ENCODE results near the gene LRRC30. TPM values are rescaled to one million over a fixed set of nuclear protein-coding genes. Genes with fewer than 3 reads are reported as not detected.

Gene LRRC30
- total and polyA plus RNA-seq, 2 of the 13 experiments (the other 11 are each of a cell fraction or from before 2014, with no cell fraction given) = not detected

DNA sequence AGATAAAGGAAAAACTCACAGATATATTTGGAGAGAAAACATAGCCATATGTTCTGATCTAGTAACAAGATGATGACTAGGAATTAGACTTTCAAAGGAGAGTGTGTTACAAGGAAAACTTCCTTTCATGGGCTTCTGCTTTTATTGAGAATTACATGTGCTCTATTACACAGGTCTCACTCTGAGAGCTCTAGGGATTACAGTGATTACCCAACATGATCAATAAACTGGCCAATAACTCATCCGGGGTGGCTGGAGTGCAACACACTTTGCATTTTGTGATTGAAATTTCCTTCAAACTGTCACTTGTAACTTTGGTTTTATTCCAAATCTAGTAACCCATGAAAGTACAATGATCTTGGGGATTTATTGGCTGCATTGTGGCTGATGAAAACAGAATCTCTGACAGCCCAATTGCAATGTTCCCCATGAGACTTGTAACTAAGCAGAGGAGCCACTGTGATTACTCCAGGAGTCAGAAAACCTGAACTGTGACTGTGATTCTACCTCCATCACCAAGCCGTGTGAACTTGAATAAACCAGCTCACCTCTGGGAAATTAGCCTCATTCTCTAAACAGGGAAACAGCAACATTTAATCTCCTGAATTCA is 40.2 kb upstream of the LRRC30 start (continued):
- TF ChIP-seq, protein P1, sequence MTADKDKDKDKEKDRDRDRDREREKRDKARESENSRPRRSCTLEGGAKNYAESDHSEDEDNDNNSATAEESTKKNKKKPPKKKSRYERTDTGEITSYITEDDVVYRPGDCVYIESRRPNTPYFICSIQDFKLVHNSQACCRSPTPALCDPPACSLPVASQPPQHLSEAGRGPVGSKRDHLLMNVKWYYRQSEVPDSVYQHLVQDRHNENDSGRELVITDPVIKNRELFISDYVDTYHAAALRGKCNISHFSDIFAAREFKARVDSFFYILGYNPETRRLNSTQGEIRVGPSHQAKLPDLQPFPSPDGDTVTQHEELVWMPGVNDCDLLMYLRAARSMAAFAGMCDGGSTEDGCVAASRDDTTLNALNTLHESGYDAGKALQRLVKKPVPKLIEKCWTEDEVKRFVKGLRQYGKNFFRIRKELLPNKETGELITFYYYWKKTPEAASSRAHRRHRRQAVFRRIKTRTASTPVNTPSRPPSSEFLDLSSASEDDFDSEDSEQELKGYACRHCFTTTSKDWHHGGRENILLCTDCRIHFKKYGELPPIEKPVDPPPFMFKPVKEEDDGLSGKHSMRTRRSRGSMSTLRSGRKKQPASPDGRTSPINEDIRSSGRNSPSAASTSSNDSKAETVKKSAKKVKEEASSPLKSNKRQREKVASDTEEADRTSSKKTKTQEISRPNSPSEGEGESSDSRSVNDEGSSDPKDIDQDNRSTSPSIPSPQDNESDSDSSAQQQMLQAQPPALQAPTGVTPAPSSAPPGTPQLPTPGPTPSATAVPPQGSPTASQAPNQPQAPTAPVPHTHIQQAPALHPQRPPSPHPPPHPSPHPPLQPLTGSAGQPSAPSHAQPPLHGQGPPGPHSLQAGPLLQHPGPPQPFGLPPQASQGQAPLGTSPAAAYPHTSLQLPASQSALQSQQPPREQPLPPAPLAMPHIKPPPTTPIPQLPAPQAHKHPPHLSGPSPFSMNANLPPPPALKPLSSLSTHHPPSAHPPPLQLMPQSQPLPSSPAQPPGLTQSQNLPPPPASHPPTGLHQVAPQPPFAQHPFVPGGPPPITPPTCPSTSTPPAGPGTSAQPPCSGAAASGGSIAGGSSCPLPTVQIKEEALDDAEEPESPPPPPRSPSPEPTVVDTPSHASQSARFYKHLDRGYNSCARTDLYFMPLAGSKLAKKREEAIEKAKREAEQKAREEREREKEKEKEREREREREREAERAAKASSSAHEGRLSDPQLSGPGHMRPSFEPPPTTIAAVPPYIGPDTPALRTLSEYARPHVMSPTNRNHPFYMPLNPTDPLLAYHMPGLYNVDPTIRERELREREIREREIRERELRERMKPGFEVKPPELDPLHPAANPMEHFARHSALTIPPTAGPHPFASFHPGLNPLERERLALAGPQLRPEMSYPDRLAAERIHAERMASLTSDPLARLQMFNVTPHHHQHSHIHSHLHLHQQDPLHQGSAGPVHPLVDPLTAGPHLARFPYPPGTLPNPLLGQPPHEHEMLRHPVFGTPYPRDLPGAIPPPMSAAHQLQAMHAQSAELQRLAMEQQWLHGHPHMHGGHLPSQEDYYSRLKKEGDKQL (CRISPR knock-in tag; IDR thresholded peaks at IDR 0.05; ENCODE audit: low read depth) = no peak
- no peak for TF ChIP-seq MAFG (CRISPR knock-in tag; IDR thresholded peaks at IDR 0.05)
- TF ChIP-seq TSC22D2 (CRISPR knock-in tag; IDR thresholded peaks at IDR 0.05; ENCODE audit: borderline replicate concordance) = no peak
- TF ChIP-seq, protein P2, sequence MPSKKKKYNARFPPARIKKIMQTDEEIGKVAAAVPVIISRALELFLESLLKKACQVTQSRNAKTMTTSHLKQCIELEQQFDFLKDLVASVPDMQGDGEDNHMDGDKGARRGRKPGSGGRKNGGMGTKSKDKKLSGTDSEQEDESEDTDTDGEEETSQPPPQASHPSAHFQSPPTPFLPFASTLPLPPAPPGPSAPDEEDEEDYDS (CRISPR knock-in tag; IDR thresholded peaks at IDR 0.05) = no peak
- TF ChIP-seq ARNT (IDR thresholded peaks at IDR 0.05) = no peak
- TF ChIP-seq, protein P3, sequence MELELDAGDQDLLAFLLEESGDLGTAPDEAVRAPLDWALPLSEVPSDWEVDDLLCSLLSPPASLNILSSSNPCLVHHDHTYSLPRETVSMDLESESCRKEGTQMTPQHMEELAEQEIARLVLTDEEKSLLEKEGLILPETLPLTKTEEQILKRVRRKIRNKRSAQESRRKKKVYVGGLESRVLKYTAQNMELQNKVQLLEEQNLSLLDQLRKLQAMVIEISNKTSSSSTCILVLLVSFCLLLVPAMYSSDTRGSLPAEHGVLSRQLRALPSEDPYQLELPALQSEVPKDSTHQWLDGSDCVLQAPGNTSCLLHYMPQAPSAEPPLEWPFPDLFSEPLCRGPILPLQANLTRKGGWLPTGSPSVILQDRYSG (CRISPR knock-in tag; IDR thresholded peaks at IDR 0.05) = no peak
- no peak for TF ChIP-seq ZBTB38 (CRISPR knock-in tag; IDR thresholded peaks at IDR 0.05)
- TF ChIP-seq ZIK1 (CRISPR knock-in tag; IDR thresholded peaks at IDR 0.05; ENCODE audit: borderline replicate concordance, low read depth) = no peak
- no peak for TF ChIP-seq ZBTB1 (CRISPR knock-in tag; IDR thresholded peaks at IDR 0.05; ENCODE audit: borderline replicate concordance)
- no peak for TF ChIP-seq ARHGAP35 (CRISPR knock-in tag; IDR thresholded peaks at IDR 0.05; ENCODE audit: borderline replicate concordance)
- no peak for TF ChIP-seq NCOA2 (CRISPR knock-in tag; IDR thresholded peaks at IDR 0.05)
- no peak for TF ChIP-seq TGIF2 (CRISPR knock-in tag; IDR thresholded peaks at IDR 0.05)
- TF ChIP-seq, protein P4, sequence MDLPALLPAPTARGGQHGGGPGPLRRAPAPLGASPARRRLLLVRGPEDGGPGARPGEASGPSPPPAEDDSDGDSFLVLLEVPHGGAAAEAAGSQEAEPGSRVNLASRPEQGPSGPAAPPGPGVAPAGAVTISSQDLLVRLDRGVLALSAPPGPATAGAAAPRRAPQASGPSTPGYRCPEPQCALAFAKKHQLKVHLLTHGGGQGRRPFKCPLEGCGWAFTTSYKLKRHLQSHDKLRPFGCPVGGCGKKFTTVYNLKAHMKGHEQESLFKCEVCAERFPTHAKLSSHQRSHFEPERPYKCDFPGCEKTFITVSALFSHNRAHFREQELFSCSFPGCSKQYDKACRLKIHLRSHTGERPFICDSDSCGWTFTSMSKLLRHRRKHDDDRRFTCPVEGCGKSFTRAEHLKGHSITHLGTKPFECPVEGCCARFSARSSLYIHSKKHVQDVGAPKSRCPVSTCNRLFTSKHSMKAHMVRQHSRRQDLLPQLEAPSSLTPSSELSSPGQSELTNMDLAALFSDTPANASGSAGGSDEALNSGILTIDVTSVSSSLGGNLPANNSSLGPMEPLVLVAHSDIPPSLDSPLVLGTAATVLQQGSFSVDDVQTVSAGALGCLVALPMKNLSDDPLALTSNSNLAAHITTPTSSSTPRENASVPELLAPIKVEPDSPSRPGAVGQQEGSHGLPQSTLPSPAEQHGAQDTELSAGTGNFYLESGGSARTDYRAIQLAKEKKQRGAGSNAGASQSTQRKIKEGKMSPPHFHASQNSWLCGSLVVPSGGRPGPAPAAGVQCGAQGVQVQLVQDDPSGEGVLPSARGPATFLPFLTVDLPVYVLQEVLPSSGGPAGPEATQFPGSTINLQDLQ (CRISPR knock-in tag; IDR thresholded peaks at IDR 0.05) = no peak
- no peak for TF ChIP-seq SMARCC2 (IDR thresholded peaks at IDR 0.05)
- TF ChIP-seq, protein P5, sequence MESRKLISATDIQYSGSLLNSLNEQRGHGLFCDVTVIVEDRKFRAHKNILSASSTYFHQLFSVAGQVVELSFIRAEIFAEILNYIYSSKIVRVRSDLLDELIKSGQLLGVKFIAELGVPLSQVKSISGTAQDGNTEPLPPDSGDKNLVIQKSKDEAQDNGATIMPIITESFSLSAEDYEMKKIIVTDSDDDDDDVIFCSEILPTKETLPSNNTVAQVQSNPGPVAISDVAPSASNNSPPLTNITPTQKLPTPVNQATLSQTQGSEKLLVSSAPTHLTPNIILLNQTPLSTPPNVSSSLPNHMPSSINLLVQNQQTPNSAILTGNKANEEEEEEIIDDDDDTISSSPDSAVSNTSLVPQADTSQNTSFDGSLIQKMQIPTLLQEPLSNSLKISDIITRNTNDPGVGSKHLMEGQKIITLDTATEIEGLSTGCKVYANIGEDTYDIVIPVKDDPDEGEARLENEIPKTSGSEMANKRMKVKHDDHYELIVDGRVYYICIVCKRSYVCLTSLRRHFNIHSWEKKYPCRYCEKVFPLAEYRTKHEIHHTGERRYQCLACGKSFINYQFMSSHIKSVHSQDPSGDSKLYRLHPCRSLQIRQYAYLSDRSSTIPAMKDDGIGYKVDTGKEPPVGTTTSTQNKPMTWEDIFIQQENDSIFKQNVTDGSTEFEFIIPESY (CRISPR knock-in tag; IDR thresholded peaks at IDR 0.05) = no peak
